Stimulated activated CD4-positive, alpha-beta T cell treated with anti-CD3 and anti-CD28 coated beads, TNF-alpha, amount 100 ng/mL, for 4 hours (primary cell): ENCODE measurements around the gene COLGALT1.
"Not testable (repeated sequence)": the region's sequence is repeated elsewhere in the genome, so short reads cannot be mapped to it uniquely, and the experiment has no call there.

ENCODE experiments used
- DNase-seq, 3 experiments: peaks; one replicate each; pipeline ENCODE4 v3.0.0-alpha.2; 2020; ENCODE audit warnings: low read depth in 3 of 3

Gene COLGALT1

GRCh38 chr19:17560205-17560595 is 4.8 kb downstream of the COLGALT1 start:
- no peak for DNase-seq

GRCh38 chr19:17562097-17562496 is 6.6 kb downstream of the COLGALT1 start:
- DNase-seq, result no peak

GRCh38 chr19:17562561-17562960 is 7.1 kb downstream of the COLGALT1 start:
- no peak for DNase-seq

GRCh38 chr19:17564781-17565180 is 9.3 kb downstream of the COLGALT1 start:
- DNase-seq, result no peak

- DNase-seq, result no peak
Observed at GRCh38 chr19:17565611-17566010, 10.2 kb downstream of the COLGALT1 start.

GRCh38 chr19:17567940-17568339 is 12.5 kb downstream of the COLGALT1 start:
- DNase-seq, result no peak

GRCh38 chr19:17570291-17570690 is 14.8 kb downstream of the COLGALT1 start:
- not testable (repeated sequence) for DNase-seq

- DNase-seq, result no peak
Observed at GRCh38 chr19:17570791-17571190, 15.3 kb downstream of the COLGALT1 start.

GRCh38 chr19:17572638-17573037 is 17.2 kb downstream of the COLGALT1 start:
- no peak for DNase-seq

- no peak for DNase-seq
Observed at GRCh38 chr19:17575871-17576757, 20.7 kb downstream of the COLGALT1 start.

- no peak for DNase-seq
Observed at GRCh38 chr19:17576758-17577456, 21.5 kb downstream of the COLGALT1 start.

GRCh38 chr19:17577457-17578097 is 22.1 kb downstream of the COLGALT1 start:
- no peak for DNase-seq

GRCh38 chr19:17579661-17580244 is 24.3 kb downstream of the COLGALT1 start:
- no peak for DNase-seq

- DNase-seq, result no peak
Observed at GRCh38 chr19:17580470-17581144, 25.2 kb downstream of the COLGALT1 start.

- no peak for DNase-seq
Observed at GRCh38 chr19:17581211-17581874, 25.9 kb downstream of the COLGALT1 start.

- no peak for DNase-seq
Observed at GRCh38 chr19:17582613-17583012, 27.2 kb downstream of the COLGALT1 start.

- DNase-seq, result no peak
Observed at GRCh38 chr19:17584132-17584531, 28.7 kb downstream of the COLGALT1 start.

- DNase-seq, result not testable (repeated sequence)
Observed at GRCh38 chr19:17585395-17585794, 29.9 kb downstream of the COLGALT1 start.

GRCh38 chr19:17590866-17591265 is 35.4 kb downstream of the COLGALT1 start:
- DNase-seq, result no peak

GRCh38 chr19:17594296-17594695 is 38.8 kb downstream of the COLGALT1 start:
- DNase-seq, result not testable (repeated sequence)

- not testable (repeated sequence) for DNase-seq
Observed at GRCh38 chr19:17598063-17598462, 42.6 kb downstream of the COLGALT1 start.
